HG03280 (cell line): Measurements from ENCODE around the gene CD22.
"Not testable (repeated sequence)": the region's sequence is repeated elsewhere in the genome, so short reads cannot be mapped to it uniquely, and the experiment has no call there.

Experiments used
- ATAC-seq: cut with Tn5 transposase; IDR thresholded peaks from one replicate; pipeline ENCODE4 v1.9.1; 2021; ENCODE audit warnings: mild to moderate bottlenecking, moderate library complexity; ENCODE audit not compliant: unreplicated experiment

Gene CD22

GRCh38 chr19:35328851-35329285 lies at the start of gene CD22:
Gene CD22, plus strand, starts transcription at chr19:35329187. Its CDS starts 2,854 bp downstream, at chr19:35332041.
- ATAC-seq: no peak

- ATAC-seq: no peak
Observed at GRCh38 chr19:35279374-35279773, 49.6 kb upstream of the CD22 start.

GRCh38 chr19:35279985-35280821 lies 48.8 kb upstream of the CD22 start:
- ATAC-seq: no peak

GRCh38 chr19:35281303-35281702 lies 47.7 kb upstream of the CD22 start:
- no peak for ATAC-seq

GRCh38 chr19:35284153-35285094 lies 44.6 kb upstream of the CD22 start:
- ATAC-seq: no peak

GRCh38 chr19:35285095-35285449 lies 43.9 kb upstream of the CD22 start:
- ATAC-seq: no peak

- ATAC-seq: not testable (repeated sequence)
Observed at GRCh38 chr19:35285465-35285864, 43.5 kb upstream of the CD22 start.

GRCh38 chr19:35286101-35286500 lies 42.9 kb upstream of the CD22 start:
- not testable (repeated sequence) for ATAC-seq

- no peak for ATAC-seq
Observed at GRCh38 chr19:35287713-35288112, 41.3 kb upstream of the CD22 start.

GRCh38 chr19:35288331-35288730 lies 40.7 kb upstream of the CD22 start:
- ATAC-seq: no peak

- no peak for ATAC-seq
Observed at GRCh38 chr19:35288906-35289305, 40.1 kb upstream of the CD22 start.

- ATAC-seq: no peak
Observed at GRCh38 chr19:35290381-35291127, 38.4 kb upstream of the CD22 start.

GRCh38 chr19:35291259-35291658 lies 37.7 kb upstream of the CD22 start:
- ATAC-seq: no peak

GRCh38 chr19:35291916-35292315 lies 37.1 kb upstream of the CD22 start, which contains the start of gene MAG:
Gene MAG, plus strand, starts transcription at chr19:35292161. Its CDS starts 3,248 bp downstream, at chr19:35295409.
- no peak for ATAC-seq

GRCh38 chr19:35292421-35293362 lies 36.3 kb upstream of the CD22 start:
- ATAC-seq: no peak

- ATAC-seq: no peak
Observed at GRCh38 chr19:35293363-35293739, 35.6 kb upstream of the CD22 start.

GRCh38 chr19:35293808-35294207 lies 35.2 kb upstream of the CD22 start:
- no peak for ATAC-seq

GRCh38 chr19:35294328-35294727 lies 34.7 kb upstream of the CD22 start:
- no peak for ATAC-seq

GRCh38 chr19:35294859-35295791 lies 33.9 kb upstream of the CD22 start:
- ATAC-seq: no peak
